Stimulated activated CD4-positive, alpha-beta T cell treated with anti-CD3 and anti-CD28 coated beads, TNF-alpha, amount 100 ng/mL, for 24 hours (primary cell): Measurements from ENCODE around the gene GPX5.

ENCODE experiments used
- DNase-seq, 3 experiments: peaks; one replicate each; pipeline ENCODE4 v3.0.0-alpha.2; 2020; ENCODE audit warnings: low read depth in 3 of 3

Gene GPX5

DNA sequence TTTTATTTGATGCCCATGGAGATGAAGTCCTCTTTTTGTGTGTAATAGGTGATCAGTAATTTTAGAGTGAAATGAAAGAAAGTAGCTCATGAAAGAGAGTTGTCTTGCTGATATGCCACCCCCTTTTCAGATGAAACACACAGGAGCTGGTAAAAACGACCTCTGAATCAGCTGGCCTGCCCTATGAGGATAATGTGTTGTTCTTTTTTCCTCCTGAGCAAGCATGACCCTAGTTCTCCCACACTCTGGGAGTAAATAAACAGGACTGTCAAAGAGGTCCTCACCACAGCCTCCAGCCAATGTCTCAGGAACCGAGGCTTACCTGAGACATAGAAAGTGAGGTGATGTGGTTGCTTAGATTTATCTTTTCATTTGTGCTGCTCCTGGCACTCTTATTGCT, 29.5 kb downstream of the GPX5 start:
- DNase-seq, result no peak

DNA sequence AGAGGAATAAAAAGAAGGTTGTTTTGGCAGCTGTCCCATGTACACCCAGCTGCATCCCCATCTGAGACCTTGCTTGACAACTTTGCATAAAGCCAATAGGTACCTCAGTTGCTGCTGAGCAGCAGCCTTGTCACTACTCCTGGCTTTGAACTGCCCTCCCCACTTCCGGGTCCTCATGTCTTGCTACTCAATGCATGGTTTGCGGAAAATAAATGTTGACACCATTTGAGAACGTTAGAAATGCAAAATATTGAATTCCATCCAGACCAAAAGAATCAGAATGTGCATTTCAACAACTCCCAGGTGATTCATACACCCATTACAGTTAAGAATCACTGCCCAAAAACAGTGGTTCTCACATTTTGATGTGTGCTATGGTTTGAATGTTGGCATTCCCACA, 32.9 kb downstream of the GPX5 start:
- DNase-seq, result no peak

DNA sequence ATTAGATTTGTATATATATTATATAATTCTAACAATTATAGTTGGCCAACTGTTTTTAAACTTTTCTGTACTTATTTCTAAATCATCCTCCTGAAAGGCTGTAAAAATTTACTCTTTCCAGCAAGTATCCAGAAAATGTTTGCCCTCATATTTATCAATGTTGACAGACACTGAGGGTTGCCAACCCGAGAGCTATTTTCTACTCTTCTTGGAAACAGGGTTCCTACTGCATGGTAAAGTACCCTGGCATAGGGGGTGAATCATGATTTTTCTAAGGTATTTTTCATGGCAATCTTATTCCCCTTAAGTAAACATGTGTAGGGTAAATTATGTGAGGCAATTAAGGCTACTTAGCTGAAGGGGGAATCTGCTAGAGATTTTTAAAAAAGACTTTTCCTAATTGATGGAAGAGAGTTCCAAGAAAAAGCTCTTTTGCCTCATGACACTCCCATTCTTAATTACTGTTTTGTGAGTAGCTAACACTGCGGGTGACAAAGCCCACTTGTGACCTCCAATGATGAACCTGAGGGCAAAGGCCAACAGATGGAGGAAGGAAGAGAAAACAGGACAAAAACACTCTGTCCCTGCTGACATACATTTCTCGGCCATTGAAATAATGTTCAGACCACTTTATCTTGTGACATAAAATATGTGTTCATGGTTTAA, 37.9 kb downstream of the GPX5 start:
- DNase-seq, result no peak

DNA sequence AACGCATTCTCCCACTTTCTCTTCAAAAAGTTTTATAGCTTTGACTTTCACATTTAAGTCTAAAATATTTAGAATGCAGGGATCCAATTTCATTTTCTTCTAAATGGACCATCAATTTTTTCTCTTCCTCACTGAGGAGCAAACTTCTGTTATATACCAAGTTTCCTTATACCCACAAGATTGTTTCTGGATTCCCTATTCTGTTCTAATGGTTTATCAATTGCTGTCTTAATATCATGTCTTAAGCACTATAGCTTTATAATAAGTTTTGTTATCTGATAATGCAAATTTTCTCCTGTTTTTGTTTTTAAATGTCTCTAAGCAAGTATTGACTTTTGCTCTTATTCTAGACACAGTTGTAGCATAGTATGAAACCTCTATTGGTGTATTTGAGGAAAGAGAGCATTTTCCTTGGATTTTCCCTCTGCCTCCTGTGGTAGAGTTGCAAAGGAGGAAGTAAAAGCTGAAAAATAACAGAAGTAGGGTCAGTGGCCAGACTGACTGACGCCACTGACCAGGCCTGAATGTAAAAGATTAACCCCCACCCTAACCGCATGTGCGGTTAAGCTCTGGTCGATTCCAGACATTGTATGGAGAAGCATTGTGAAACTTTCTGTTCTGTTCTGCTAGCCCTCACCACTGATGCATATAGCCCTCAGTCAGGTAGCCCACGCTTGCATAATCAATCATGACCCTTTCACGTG, 40.3 kb downstream of the GPX5 start:
- DNase-seq, result no peak

DNA sequence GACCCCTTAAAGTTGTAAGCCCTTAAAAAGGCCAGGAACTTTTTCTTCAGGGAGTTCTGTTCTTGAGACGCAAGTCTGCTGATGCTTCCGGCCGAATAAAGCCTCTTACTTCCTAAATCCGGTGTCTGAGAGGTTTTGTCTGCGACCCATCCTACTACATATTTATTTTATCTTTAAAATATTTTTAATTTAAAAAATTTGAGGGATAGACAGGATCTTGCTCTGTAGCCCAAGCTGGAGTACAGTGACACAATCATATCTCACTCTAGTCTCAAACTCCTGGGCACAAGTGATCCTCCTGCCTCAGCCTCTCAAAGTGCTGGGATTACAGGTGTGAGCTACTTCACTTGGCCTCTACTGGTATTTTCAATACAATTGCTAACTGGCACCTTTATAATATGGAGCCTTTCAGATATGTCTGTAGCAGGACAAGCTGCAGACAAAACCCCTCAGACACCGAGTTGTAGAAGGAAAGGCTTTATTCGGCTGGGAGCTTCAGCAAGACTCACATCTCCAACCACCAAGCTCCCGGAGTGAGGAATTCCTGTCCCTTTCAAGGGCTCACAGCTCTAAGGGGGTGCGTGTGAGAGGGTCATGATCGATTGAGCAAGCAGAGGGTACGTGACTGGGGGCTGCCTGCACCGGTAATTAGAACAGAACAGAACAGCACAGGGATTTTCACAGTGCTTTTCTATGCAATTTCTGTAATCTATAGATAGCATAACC, 41.0 kb downstream of the GPX5 start:
- no peak for DNase-seq

DNA sequence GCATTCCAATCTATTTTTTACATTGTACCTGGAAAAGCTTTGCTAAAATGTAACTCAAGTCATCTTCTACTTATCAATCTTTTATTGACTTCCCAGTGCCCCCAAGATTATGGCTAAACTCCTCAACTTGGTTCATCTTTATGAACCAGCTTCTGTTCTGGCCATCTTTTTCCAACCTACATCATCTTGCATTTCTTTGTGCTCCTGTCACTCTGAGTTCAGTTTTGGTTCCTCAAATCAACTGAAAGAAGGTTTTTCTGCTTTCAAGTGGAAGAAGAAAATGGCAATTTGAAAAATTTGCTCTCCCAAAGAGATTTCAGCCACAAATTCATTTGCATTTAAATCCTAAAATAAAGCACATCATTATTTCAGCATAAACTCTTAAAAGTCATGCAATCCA, 41.8 kb downstream of the GPX5 start:
- DNase-seq, result no peak

DNA sequence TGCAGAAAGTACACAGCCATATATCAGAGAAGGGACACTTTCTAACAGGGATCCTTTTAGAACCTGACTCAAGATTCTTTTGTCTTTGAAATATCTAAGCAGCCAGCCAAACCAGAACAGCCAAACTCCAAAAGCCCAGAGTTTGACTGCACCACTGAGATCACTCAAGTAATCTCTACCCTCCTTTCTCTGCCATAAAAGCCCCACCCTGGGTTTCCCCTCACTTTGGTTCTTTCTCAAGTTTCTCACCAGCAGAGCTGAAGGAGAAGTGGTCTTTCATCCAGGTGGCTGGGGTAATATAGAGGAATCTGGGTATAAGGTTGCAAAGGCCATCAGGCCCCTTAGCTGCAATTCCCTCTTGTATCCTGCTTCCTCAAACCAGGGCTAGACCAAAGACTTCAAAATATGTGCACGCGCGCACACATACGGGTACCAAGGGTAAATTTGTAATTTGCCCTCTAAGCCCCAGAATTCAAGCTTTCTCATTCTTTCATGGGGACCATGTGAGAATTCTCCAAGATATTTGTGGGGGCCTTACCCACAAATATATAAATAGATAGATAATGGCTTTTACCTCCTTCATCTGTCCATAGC, 42.9 kb downstream of the GPX5 start:
- no peak for DNase-seq

DNA sequence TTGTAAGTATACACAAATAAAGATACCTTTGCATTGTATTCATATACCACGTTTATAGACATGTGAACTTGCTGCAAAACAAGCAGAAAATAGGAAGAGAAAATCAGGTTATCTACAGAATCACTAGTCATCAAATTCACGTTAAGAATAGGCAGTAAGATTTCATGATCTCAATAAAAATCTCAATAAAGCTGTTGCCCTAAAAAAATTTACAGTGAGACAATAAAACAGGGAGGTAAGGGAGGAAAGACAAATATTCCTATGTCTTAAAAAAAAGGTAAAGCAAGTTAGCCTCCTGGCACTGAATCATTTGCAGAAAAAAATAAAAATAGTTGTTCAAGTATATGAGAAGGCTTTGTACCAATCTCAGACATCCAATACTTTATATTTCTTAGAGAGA, 44.1 kb downstream of the GPX5 start:
- DNase-seq, result no peak

DNA sequence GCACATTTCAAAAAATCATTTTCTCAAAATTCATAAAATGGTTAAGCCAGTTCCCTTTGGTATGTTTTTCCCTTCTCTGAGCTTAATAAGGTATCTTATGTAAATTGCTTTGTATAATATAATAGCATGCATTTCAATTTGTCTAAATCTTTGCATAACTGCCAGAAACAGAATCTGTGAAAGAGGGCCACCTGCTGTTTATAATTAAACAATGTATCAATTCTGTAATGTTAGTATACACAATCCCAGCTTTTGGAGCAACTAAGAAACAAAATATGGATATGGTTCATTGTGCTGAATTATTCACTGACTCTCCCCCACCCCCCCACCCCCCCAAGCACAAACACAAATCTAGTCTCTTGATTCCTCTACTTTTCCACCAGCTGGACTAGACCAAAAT, 54.8 kb downstream of the GPX5 start:
- DNase-seq, result no peak

DNA sequence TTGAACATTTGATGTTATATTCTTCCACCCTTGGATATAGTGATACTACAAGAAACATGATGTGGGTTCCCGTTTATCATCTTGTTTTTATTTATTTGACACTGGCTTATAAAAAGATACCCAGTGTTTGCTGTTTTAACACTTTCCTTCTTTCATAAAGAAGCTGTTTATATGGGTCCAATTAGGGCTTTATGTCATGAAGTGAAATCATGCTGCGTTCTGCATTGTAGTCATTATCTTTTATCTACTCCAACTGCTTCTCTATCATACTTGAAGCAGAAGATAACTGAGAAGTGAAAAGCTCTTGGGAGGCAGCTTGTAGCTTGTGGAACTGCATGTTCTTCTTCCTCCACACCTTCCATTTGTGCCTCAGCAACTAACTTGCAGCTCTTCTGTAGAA, 57.8 kb downstream of the GPX5 start:
- DNase-seq, result no peak
